Body of pancreas (tissue), 4 donors: ENCODE measurements around the gene NEK1. TPM values are rescaled to one million over a fixed set of nuclear protein-coding genes. Genes with fewer than 3 reads are reported as not detected.

ENCODE experiments used
- ATAC-seq: fragments of 150-250 bp; one replicate; pipeline ENCODE4 v1.9.1; 2016
- DNase-seq, 4 donors: peaks; one replicate each; pipeline ENCODE4 v3.0.0-alpha.2; 2019
- H3K27ac ChIP-seq, 4 donors: fragments of 200-600 bp; sonication (generic); 1 replicate in 3 of 4; 2 replicates in 1 of 4; pipeline versions ENCODE4 v1.5.1 to v1.6.1; 2016 to 2019; ENCODE audit warnings: mild to moderate bottlenecking in 1 of 4, mixed read lengths in 1 of 4, moderate library complexity in 1 of 4
- H3K27me3 ChIP-seq, 2 donors: fragments of 200-600 bp; sonication (generic); one replicate each; pipeline ENCODE4 v1.6.0; 2016; ENCODE audit warnings: mild to moderate bottlenecking in 1 of 2
- H3K36me3 ChIP-seq, 2 donors: fragments of 200-600 bp; sonication (generic); replicated peaks in 1 of 2; 2 replicates each; pipeline ENCODE4 v1.5.1; 2016; ENCODE audit warnings: low read depth in 2 of 2; ENCODE audit not compliant: insufficient read depth in 1 of 2
- H3K4me1 ChIP-seq: fragments of 200-600 bp; sonication (generic); one replicate; pipeline ENCODE4 v1.6.0; 2016
- H3K4me3 ChIP-seq, 2 donors: fragments of 200-600 bp; sonication (generic); 1 replicate in 1 of 2; 2 replicates in 1 of 2; pipeline ENCODE4 v1.5.1; 2016 to 2019
- H3K9me3 ChIP-seq, 3 donors: fragments of 200-600 bp; sonication (generic); 1 replicate in 2 of 3; 2 replicates in 1 of 3; pipeline ENCODE4 v1.5.1; 2016
- POLR2A ChIP-seq, 3 donors: fragments of 450-650 bp; IDR thresholded peaks; one replicate each; pipeline ENCODE4 v1.6.1; 2016; ENCODE audit warnings: antibody characterized with exemption in 3 of 3, mild to moderate bottlenecking in 2 of 3
- WGBS, 2 donors: methylation state at CpG; one replicate each; pipeline ENCODE4 v1.1.5; 2017; 5-methylcytosine and 5-hydroxymethylcytosine counted together
- intact Hi-C: fragments of 100-400 bp; cut with DNase I; formaldehyde crosslinking; loops from one replicate; pipeline ENCODE4 v1.15.1; 2023
- total RNA-seq, 2 donors: library from RNA; depleted of rRNA; stranded (reverse); fragments of >200 nt; gene quantifications; one replicate each; pipeline ENCODE4 v1.1.0, GENCODE V29; 2016
- TF ChIP-seq, protein P1 (sequence below), 7 experiments: fragments of 450-650 bp in 4 of 7; fragments of 200-600 bp in 3 of 7; sonication (generic) in 3 of 7; IDR thresholded peaks; one replicate each; pipeline ENCODE4 v1.5.1; 2016 to 2019; ENCODE audit warnings: antibody characterized with exemption in 7 of 7

Gene NEK1
- total RNA-seq, 2 donors from 2014 or later = 6.3 to 12.2 TPM

GRCh38 chr4:169485791-169486742, 126.3 kb downstream of the NEK1 start:
- no peaks in the 10 kb centered on the region for H3K36me3 ChIP-seq
- H3K27ac ChIP-seq = no peak overlapping the region
- no peaks in the 10 kb centered on the region for H3K9me3 ChIP-seq
- no peaks in the 10 kb centered on the region for H3K4me1 ChIP-seq
- WGBS, 2 donors = 19 to 24% methylated on average over 7 of the region's 7 CpGs
- peak; percentile 19 to 47 (median 34) for DNase-seq
- TF ChIP-seq, protein P1, sequence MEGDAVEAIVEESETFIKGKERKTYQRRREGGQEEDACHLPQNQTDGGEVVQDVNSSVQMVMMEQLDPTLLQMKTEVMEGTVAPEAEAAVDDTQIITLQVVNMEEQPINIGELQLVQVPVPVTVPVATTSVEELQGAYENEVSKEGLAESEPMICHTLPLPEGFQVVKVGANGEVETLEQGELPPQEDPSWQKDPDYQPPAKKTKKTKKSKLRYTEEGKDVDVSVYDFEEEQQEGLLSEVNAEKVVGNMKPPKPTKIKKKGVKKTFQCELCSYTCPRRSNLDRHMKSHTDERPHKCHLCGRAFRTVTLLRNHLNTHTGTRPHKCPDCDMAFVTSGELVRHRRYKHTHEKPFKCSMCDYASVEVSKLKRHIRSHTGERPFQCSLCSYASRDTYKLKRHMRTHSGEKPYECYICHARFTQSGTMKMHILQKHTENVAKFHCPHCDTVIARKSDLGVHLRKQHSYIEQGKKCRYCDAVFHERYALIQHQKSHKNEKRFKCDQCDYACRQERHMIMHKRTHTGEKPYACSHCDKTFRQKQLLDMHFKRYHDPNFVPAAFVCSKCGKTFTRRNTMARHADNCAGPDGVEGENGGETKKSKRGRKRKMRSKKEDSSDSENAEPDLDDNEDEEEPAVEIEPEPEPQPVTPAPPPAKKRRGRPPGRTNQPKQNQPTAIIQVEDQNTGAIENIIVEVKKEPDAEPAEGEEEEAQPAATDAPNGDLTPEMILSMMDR (IDR thresholded peaks at IDR 0.05) = peak in 6 of 7 experiments; percentile 27 to 79 (median 66)
- no peak for TF ChIP-seq POLR2A (IDR thresholded peaks at IDR 0.05)
- peak; percentile 66 for ATAC-seq
- intact Hi-C loops = loop anchor here (5.0 kb wide), 1 partner anchor 559 kb away; no protein-coding TSS in a partner anchor
- no peak overlapping the region for H3K4me3 ChIP-seq
- no peaks in the 10 kb centered on the region for H3K27me3 ChIP-seq

DNA sequence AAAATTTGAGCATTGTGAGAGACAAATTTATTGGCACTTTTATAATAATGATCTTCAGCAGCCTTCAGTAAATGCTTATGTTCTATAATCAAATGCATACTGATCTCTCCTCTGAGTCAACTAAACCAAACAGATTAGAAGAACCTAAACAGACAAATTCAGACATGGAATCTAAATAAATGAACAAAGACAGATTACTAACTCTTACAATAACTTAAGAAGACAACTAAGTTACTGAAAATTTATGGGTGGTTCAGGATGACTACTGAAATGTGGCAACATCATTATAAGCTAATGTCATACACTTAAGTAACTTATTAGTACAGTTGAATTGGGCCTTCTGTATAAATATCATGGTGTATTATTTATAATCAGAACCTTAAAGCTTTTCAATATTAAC, 127.3 kb downstream of the NEK1 start:
- Histone ChIP-seq H3K27ac (no peak overlapping the region), H3K4me3 (no peak overlapping the region), H3K9me3 (no peaks in the 10 kb centered on the region), H3K36me3 (no peaks in the 10 kb centered on the region), H3K4me1 (no peaks in the 10 kb centered on the region), H3K27me3 (no peaks in the 10 kb centered on the region)
- ATAC-seq = no peak
- no peak for DNase-seq
- intact Hi-C loops = loop anchor here (5.0 kb wide), 1 partner anchor 558 kb away; no protein-coding TSS in a partner anchor
- TF ChIP-seq, protein P1 (IDR thresholded peaks at IDR 0.05) = no peak
- no peak for TF ChIP-seq POLR2A (IDR thresholded peaks at IDR 0.05)

DNA sequence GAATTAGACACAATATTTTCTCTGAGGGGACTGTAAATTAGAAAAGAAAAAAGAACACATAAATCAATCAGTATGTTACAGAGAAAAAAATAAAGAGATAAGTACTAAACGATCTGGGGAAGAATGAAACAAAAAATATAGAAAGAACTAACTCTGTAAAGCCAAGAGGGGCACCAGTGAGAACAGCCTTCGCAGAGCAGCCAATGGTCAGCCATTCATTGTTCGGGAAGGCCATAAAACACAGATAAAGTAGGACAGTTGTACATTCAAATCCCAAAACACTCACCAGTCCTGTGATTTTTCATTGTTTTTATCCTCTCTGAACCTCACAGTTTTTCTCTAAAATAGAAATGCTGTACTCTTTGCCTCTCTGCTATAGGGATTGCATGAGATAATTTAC, 127.9 kb downstream of the NEK1 start:
- H3K27me3 ChIP-seq = no peaks in the 10 kb centered on the region
- 49 to 52% methylated on average over 3 of the region's 3 CpGs for WGBS, 2 donors
- no peak for TF ChIP-seq POLR2A (IDR thresholded peaks at IDR 0.05)
- TF ChIP-seq, protein P1 (IDR thresholded peaks at IDR 0.05) = no peak
- DNase-seq (no peak), ATAC-seq (no peak)
- intact Hi-C loops = no loop called here
- H3K36me3 ChIP-seq = no peaks in the 10 kb centered on the region
- no peaks in the 10 kb centered on the region for H3K4me1 ChIP-seq
- no peak overlapping the region for H3K27ac ChIP-seq
- H3K4me3 ChIP-seq = no peak overlapping the region
- H3K9me3 ChIP-seq = no peaks in the 10 kb centered on the region

DNA sequence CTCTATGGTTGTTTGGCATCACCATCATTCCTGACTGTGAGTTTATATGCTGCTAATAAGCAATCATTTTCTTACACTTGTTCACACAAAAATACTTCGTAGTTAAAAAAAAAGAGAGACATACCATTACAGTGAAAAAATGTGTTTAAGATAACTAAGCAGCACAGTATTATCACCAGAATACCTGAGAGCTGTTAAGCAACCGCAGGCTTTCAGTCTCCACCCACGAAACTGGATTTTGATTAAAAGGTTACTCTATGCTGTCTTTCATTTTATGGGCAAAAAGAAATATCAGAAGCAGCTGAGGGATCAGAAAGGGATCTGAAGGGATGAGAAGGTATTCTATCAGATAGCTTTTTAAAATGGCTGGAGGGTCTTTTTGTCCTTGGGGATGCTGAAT, 148.3 kb downstream of the NEK1 start:
- TF ChIP-seq, protein P1 (IDR thresholded peaks at IDR 0.05) = no peak
- TF ChIP-seq POLR2A (IDR thresholded peaks at IDR 0.05) = no peak

More for the DNA sequence above, 148.3 kb downstream of the NEK1 start:
- Histone ChIP-seq H3K4me3 (no peak overlapping the region), H3K36me3 (no peaks in the 10 kb centered on the region), H3K9me3 (no peaks in the 10 kb centered on the region), H3K27ac (no peak overlapping the region), H3K4me1 (no peaks in the 10 kb centered on the region), H3K27me3 (no peaks in the 10 kb centered on the region)
- ATAC-seq (no peak), DNase-seq (no peak)
- intact Hi-C loops = no loop called here
- 80 to 90% methylated on average over 3 of the region's 3 CpGs for WGBS, 2 donors
